Head of caudate nucleus (tissue), 42 donors: ENCODE data around the gene PIGN.
A peak's percentile ranks its signal among the peaks of the same experiment; 100 is the strongest.

ENCODE experiments used
- DNase-seq, 42 donors: peaks; one replicate each; pipeline versions ENCODE4 v3.0.0 to v3.0.0-alpha.2; 2020 to 2021; ENCODE audit warnings: mixed read lengths in 7 of 42
- intact Hi-C: fragments of 100-400 bp; cut with DNase I; formaldehyde crosslinking; loops from one replicate; pipeline ENCODE4 v1.15.0; 2022

The PIGN gene

GRCh38 chr18:62186774-62187542 lies at the start of gene PIGN, which contains the start of gene RELCH:
Gene PIGN, minus strand, starts transcription at chr18:62187056. Its CDS starts 25,703 bp downstream, at chr18:62161353.
Gene RELCH, plus strand, starts transcription at chr18:62187255. Its CDS starts 251 bp downstream, at chr18:62187506.
- intact Hi-C loops, result loop anchor here (10.0 kb wide), 1 partner anchor 338 kb away; the partner anchor contains the start of gene ZCCHC2
- peak; percentile 84 to 99 (median 97) for DNase-seq

- intact Hi-C loops, result no loop called here
- no peak for DNase-seq
These were observed 49.4 kb upstream of the PIGN start for GRCh38 chr18:62236252-62236651.

- DNase-seq, result no peak
- intact Hi-C loops, result no loop called here
These were observed 39.2 kb upstream of the PIGN start for GRCh38 chr18:62226047-62226446.

GRCh38 chr18:62224229-62224628 lies 37.4 kb upstream of the PIGN start:
- no peak for DNase-seq
- intact Hi-C loops, result no loop called here

- intact Hi-C loops, result no loop called here
- DNase-seq, result no peak
These were observed 27.9 kb upstream of the PIGN start for GRCh38 chr18:62214790-62215189.

GRCh38 chr18:62211325-62211828 lies 24.5 kb upstream of the PIGN start:
- no peak for DNase-seq
- intact Hi-C loops, result no loop called here

- no peak for DNase-seq
- intact Hi-C loops, result no loop called here
These were observed 23.3 kb upstream of the PIGN start for GRCh38 chr18:62210138-62210537.

- no peak for DNase-seq
- intact Hi-C loops, result no loop called here
These were observed 22.2 kb upstream of the PIGN start for GRCh38 chr18:62209046-62209445.

- intact Hi-C loops, result no loop called here
- peak in 1 of 42 donors; percentile 10 for DNase-seq
These were observed 19.7 kb upstream of the PIGN start for GRCh38 chr18:62206593-62206992.

GRCh38 chr18:62205824-62206223 lies 19.0 kb upstream of the PIGN start:
- intact Hi-C loops, result no loop called here
- DNase-seq, result no peak

- DNase-seq, result no peak
- intact Hi-C loops, result no loop called here
These were observed 15.0 kb upstream of the PIGN start for GRCh38 chr18:62201870-62202269.

- intact Hi-C loops, result no loop called here
- DNase-seq, result no peak
These were observed 13.5 kb upstream of the PIGN start for GRCh38 chr18:62200121-62200914.

- intact Hi-C loops, result no loop called here
- DNase-seq, result no peak
These were observed 12.8 kb upstream of the PIGN start for GRCh38 chr18:62199629-62200028.

- DNase-seq, result peak in 10 of 42 donors; percentile 9 to 53 (median 12)
- intact Hi-C loops, result no loop called here
These were observed 11.4 kb upstream of the PIGN start for GRCh38 chr18:62198259-62198658.

GRCh38 chr18:62196980-62197379 lies 10.1 kb upstream of the PIGN start:
- DNase-seq, result no peak
- intact Hi-C loops, result no loop called here

GRCh38 chr18:62196079-62196478 lies 9.2 kb upstream of the PIGN start:
- intact Hi-C loops, result no loop called here
- DNase-seq, result no peak

- intact Hi-C loops, result loop anchor here (10.0 kb wide), 1 partner anchor 336 kb away; the partner anchor contains the start of gene ZCCHC2
- no peak for DNase-seq
These were observed 2.4 kb upstream of the PIGN start for GRCh38 chr18:62189208-62189607.

- intact Hi-C loops, result loop anchor here (10.0 kb wide), 1 partner anchor 337 kb away; the partner anchor contains the start of gene ZCCHC2
- DNase-seq, result peak in 38 of 42 donors; percentile 3 to 74 (median 37)
These were observed 971 bp upstream of the PIGN start for GRCh38 chr18:62187543-62188510.

GRCh38 chr18:62186499-62186773 lies 420 bp downstream of the PIGN start:
- intact Hi-C loops, result loop anchor here (10.0 kb wide), 1 partner anchor 338 kb away; the partner anchor contains the start of gene ZCCHC2
- DNase-seq, result peak in 3 of 42 donors; percentile 25 to 53 (median 32)
